Kidney (tissue), 14 donors: Measurements from ENCODE around the gene ANKRD44. TPM values are rescaled to one million over a fixed set of nuclear protein-coding genes. Genes with fewer than 3 reads are reported as not detected.

ENCODE experiments used
- DNase-seq, 5 donors: peaks; one replicate each; pipeline ENCODE4 v3.0.0-alpha.2; 2013 to 2020
- FAIRE-seq: peaks from 2 replicates; lab custom pipeline; 2012; peaks lifted over from hg19 to GRCh38; lab: Jason Lieb, UNC
- H3K27ac ChIP-seq, 2 donors: one replicate each; pipeline ENCODE4 v1.7.0; 2013; ENCODE audit warnings: low read depth in 2 of 2, low read length in 2 of 2, inconsistent platforms in 1 of 2
- H3K27me3 ChIP-seq: one replicate; pipeline ENCODE4 v1.7.1; 2013; ENCODE audit warnings: low read length, inconsistent platforms; ENCODE audit not compliant: control insufficient read depth, insufficient read depth
- H3K36me3 ChIP-seq, 3 donors: one replicate each; pipeline versions ENCODE4 v1.7.0 to v1.7.1; 2013; ENCODE audit warnings: low read length in 3 of 3, control low read depth in 1 of 3, inconsistent platforms in 1 of 3; ENCODE audit not compliant: insufficient read depth in 3 of 3, control insufficient read depth in 2 of 3
- H3K4me1 ChIP-seq, 3 donors: one replicate each; pipeline versions ENCODE4 v1.7.0 to v1.7.1; 2013; ENCODE audit warnings: low read length in 3 of 3, inconsistent platforms in 1 of 3, low read depth in 1 of 3; ENCODE audit not compliant: control insufficient read depth in 2 of 3, insufficient read depth in 2 of 3
- H3K4me3 ChIP-seq, 3 donors: one replicate each; pipeline versions ENCODE4 v1.7.0 to v1.8.1; 2013; ENCODE audit warnings: low read length in 3 of 3, control low read depth in 1 of 3, inconsistent platforms in 1 of 3
- H3K9ac ChIP-seq, 3 donors: one replicate each; pipeline versions ENCODE4 v1.7.0 to v1.7.1; 2013; ENCODE audit warnings: low read length in 3 of 3, control low read depth in 1 of 3, inconsistent platforms in 1 of 3
- H3K9me3 ChIP-seq, 3 donors: one replicate each; pipeline versions ENCODE4 v1.7.0 to v1.7.1; 2013; ENCODE audit warnings: low read length in 3 of 3, control low read depth in 1 of 3, inconsistent platforms in 1 of 3; ENCODE audit not compliant: control insufficient read depth in 2 of 3, insufficient read depth in 1 of 3
- intact Hi-C: fragments of 100-400 bp; cut with DNase I; formaldehyde crosslinking; loops from one replicate; pipeline ENCODE4 v1.11.1; 2022
- polyA plus RNA-seq: library from polyadenylated mRNA; stranded (reverse); fragments of 350-450 nt; fragmentation: Illumina TruSeq; extraction: RNeasy Lipid Tissue Mini Kit (QIAGEN cat#74804); gene quantifications from one replicate; pipeline ENCODE4 v1.2.3, GENCODE V29; 2014; ENCODE audit warnings: low read depth, low replicate concordance; ENCODE audit not compliant: insufficient read depth
- total RNA-seq: library from RNA; stranded (reverse); fragmentation: NEBNext Ultra II Directional; extraction: Animal tissue kit (Norgen Biotek cat#: 25700); gene quantifications from one replicate; pipeline ENCODE4 v1.2.1, GENCODE V29; 2021
- TF ChIP-seq, protein P1 (sequence below): IDR thresholded peaks from 3 replicates; pipeline ENCODE4 v1.5.1; 2012; ENCODE audit warnings: mild to moderate bottlenecking, moderate library complexity, borderline replicate concordance; ENCODE audit not compliant: insufficient read depth; ENCODE audit errors: extremely low read depth
- donor health status: control.
- donor health status: control.
- donor health status: control.
- donor health status: control.
- donor health status: control.
- donor health status: DM: yes; HTN: yes; CAD: no.
- donor health status: Normal renal cell carcinoma (clear cell type).

Gene ANKRD44
- total and polyA plus RNA-seq, 2 donors from 2014 or later: 2.2 to 39.2 TPM

DNA sequence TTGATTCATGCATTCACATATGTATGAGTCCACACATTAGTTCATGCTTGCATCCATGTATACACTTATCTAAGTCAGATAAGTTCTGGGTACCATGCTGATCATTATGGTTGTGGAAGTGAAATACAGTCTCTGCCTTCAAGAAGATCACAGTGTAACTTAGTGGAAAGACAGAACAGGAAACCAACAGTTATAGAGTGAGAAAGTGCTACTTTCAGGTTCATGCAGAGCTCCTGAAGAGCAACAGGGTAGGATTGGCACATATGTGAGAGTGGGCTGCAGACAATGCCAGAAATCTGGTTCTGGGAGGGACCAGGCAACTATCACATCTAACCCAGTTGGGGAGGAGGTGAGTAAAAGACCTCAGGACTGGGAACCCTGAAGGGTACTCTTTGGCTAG is 348.7 kb downstream of the ANKRD44 start:
- H3K9me3 ChIP-seq: no peaks in the 10 kb centered on the region
- no peak for DNase-seq
- FAIRE-seq: no peak
- H3K27ac ChIP-seq: no peak overlapping the region
- peaks cover 0 to 6% (median 3%) of the 10 kb centered on the region in 3 donors for H3K4me1 ChIP-seq
- no peaks in the 10 kb centered on the region for H3K27me3 ChIP-seq
- no peak overlapping the region for H3K9ac ChIP-seq
- TF ChIP-seq, protein P1, sequence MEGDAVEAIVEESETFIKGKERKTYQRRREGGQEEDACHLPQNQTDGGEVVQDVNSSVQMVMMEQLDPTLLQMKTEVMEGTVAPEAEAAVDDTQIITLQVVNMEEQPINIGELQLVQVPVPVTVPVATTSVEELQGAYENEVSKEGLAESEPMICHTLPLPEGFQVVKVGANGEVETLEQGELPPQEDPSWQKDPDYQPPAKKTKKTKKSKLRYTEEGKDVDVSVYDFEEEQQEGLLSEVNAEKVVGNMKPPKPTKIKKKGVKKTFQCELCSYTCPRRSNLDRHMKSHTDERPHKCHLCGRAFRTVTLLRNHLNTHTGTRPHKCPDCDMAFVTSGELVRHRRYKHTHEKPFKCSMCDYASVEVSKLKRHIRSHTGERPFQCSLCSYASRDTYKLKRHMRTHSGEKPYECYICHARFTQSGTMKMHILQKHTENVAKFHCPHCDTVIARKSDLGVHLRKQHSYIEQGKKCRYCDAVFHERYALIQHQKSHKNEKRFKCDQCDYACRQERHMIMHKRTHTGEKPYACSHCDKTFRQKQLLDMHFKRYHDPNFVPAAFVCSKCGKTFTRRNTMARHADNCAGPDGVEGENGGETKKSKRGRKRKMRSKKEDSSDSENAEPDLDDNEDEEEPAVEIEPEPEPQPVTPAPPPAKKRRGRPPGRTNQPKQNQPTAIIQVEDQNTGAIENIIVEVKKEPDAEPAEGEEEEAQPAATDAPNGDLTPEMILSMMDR: no peak
- no peak overlapping the region for H3K4me3 ChIP-seq
- intact Hi-C loops: no loop called here
- no peaks in the 10 kb centered on the region for H3K36me3 ChIP-seq

DNA sequence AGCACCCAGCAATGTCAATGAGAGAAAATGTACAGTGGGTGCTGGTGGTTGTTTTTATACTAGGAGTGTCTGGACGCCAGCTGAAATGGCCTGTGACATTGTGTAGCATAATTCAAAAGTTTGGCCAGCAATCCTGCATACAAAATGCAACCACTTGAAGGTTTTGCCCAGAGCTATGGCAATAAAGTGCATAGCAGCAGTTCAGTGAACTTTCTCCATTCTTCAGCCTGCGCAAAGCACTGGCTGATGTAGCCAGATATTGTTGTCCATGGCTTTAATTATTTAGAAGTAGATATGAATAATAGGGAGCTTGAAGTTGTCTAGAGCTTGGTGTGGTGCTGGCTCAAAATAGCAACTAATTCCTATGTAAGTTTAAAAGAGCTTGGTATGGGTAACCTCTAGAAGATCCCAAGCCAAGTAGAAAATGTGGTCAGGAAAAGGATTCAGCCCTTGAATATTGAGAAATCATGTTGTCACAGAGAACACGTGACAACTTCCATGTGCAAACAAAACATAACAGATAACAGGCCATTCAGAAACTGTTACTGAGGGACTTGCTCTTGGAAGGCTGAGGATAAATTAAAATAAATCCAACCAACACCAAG is 350.7 kb downstream of the ANKRD44 start:
- H3K9me3 ChIP-seq: no peaks in the 10 kb centered on the region
- peaks cover 0 to 3% (median 0%) of the 10 kb centered on the region in 3 donors for H3K4me1 ChIP-seq
- TF ChIP-seq, protein P1: no peak
- peak in 2 of 5 donors; percentile 32 to 38 for DNase-seq
- FAIRE-seq: no peak
- H3K9ac ChIP-seq: no peak overlapping the region
- no peak overlapping the region for H3K4me3 ChIP-seq
- H3K27me3 ChIP-seq: no peaks in the 10 kb centered on the region
- intact Hi-C loops: no loop called here
- H3K36me3 ChIP-seq: no peaks in the 10 kb centered on the region
- H3K27ac ChIP-seq: no peak overlapping the region

DNA sequence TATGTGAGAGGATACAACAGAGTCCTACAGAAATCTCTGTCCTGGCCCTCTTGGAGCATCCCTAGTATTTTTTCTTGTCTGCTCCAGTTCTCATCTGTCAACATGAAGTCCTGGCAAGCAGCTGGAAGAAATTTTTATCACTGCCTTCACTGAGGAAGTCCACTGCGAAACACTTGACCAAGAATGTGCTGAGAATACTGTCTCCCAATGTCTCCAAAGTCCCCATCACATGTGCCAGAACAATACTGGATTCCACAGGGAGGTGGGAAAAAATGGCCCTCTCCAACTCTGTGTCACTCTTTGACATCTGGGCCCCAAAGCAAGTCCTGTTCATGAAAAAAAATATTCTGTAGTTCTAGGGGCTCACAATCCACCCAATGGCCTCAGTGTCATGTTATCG is 351.3 kb downstream of the ANKRD44 start:
- TF ChIP-seq, protein P1: no peak
- Histone ChIP-seq H3K36me3 (no peaks in the 10 kb centered on the region), H3K27ac (no peak overlapping the region), H3K9me3 (no peaks in the 10 kb centered on the region), H3K9ac (no peak overlapping the region), H3K4me1 (peaks cover 0 to 3% (median 0%) of the 10 kb centered on the region in 3 donors), H3K4me3 (no peak overlapping the region), H3K27me3 (no peaks in the 10 kb centered on the region)
- no peak for DNase-seq
- FAIRE-seq: no peak
- intact Hi-C loops: no loop called here
